Activated CD8-positive, alpha-beta memory T cell treated with anti-CD3 and anti-CD28 coated beads, Interleukin-2, amount 10 ng/mL, durations not matched to agents 7 days and 5 days (primary cell): ENCODE data around the gene CRIP1. TPM values are rescaled to one million over a fixed set of nuclear protein-coding genes. Genes with fewer than 3 reads are reported as not detected.

ENCODE experiments used
- ATAC-seq: fragments of 150-1000 bp; cut with Tn5 transposase; one replicate; pipeline ENCODE4 v1.10.0; 2021; ENCODE audit warnings: moderate library complexity
- CTCF ChIA-PET: fragments of 350-600 bp; sonication (Branson Sonifier 250); formaldehyde crosslinking; loops from one replicate; lab custom pipeline; 2021; ENCODE audit warnings: antibody characterized with exemption; lab: Charles Lee
- DNase-seq: peaks from one replicate; pipeline ENCODE4 v3.0.0-alpha.2; 2020
- H3K27ac Mint-ChIP-seq: one replicate; pipeline ENCODE4 v1.8.0; 2021; ENCODE audit warnings: mild to moderate bottlenecking, mixed read lengths
- H3K27me3 Mint-ChIP-seq: one replicate; pipeline ENCODE4 v1.8.0; 2021; ENCODE audit warnings: mixed read lengths
- H3K36me3 Mint-ChIP-seq: one replicate; pipeline ENCODE4 v1.8.0; 2021; ENCODE audit warnings: mild to moderate bottlenecking, mixed read lengths
- H3K4me1 Mint-ChIP-seq: one replicate; pipeline ENCODE4 v1.8.0; 2021; ENCODE audit warnings: mixed read lengths
- H3K4me3 Mint-ChIP-seq: one replicate; pipeline ENCODE4 v1.8.0; 2021; ENCODE audit warnings: mild to moderate bottlenecking, moderate library complexity, mixed read lengths
- H3K9me3 Mint-ChIP-seq: one replicate; pipeline ENCODE4 v1.8.0; 2022; ENCODE audit warnings: low read depth, mixed read lengths
- total RNA-seq, 2 experiments: library from RNA; stranded (reverse); gene quantifications; one replicate each; pipeline ENCODE4 v1.2.3, GENCODE V29; 2021

The CRIP1 gene
- total RNA-seq, 2 experiments from 2014 or later, result 546 to 574 TPM

DNA sequence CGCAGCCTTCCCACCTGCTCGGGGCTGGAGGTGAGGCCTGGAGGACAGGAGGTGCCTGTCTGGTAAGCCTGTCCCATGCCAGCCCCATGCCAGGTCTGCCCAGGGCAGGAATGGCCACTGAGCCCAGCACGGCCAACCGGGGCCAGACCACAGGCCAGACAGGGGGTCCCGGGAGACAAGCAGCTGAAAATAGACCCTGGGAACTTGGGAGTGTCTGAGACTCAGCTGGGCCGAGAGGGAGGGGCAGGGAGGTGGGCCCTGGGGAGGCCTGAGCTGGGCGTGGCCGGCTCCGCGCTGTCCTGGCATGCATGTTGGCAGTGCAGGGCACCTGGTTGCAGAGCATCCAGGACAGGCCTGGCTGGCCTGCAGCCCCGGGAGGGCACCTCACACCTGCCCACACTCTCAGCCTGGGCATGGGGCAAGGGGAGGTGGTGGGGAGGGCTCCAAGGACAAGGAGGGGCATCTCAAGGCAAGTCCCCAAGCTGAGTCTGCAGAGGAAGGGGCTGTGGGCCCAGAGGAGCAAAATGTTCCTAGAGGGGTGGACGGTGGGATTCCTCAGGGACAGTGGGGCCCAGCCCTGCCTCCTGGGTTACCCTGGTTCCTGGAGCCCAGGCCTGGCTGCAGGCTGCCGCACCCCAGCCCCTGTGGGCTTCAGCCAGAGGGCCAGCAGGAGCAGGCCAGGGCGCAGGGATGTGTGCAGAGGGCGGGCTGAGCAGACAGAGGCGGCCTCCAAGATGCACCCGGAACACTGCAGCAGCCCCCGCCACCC lies 3.2 kb upstream of the CRIP1 start:
- Mint-ChIP-seq H3K4me3 (no peak overlapping the region), H3K4me1 (peaks cover 30% of the 10 kb centered on the region), H3K27me3 (peaks cover 12% of the 10 kb centered on the region), H3K9me3 (no peaks in the 10 kb centered on the region), H3K36me3 (no peaks in the 10 kb centered on the region), H3K27ac (no peak overlapping the region)
- CTCF ChIA-PET, result interaction anchor here (1.5 to 3.4 kb wide), 3 partner anchors 7 to 113 kb away, joined by 4 to 150 read pairs (median 42); partner anchors contain the start of gene TEDC1
- ATAC-seq, result no peak
- DNase-seq, result no peak

DNA sequence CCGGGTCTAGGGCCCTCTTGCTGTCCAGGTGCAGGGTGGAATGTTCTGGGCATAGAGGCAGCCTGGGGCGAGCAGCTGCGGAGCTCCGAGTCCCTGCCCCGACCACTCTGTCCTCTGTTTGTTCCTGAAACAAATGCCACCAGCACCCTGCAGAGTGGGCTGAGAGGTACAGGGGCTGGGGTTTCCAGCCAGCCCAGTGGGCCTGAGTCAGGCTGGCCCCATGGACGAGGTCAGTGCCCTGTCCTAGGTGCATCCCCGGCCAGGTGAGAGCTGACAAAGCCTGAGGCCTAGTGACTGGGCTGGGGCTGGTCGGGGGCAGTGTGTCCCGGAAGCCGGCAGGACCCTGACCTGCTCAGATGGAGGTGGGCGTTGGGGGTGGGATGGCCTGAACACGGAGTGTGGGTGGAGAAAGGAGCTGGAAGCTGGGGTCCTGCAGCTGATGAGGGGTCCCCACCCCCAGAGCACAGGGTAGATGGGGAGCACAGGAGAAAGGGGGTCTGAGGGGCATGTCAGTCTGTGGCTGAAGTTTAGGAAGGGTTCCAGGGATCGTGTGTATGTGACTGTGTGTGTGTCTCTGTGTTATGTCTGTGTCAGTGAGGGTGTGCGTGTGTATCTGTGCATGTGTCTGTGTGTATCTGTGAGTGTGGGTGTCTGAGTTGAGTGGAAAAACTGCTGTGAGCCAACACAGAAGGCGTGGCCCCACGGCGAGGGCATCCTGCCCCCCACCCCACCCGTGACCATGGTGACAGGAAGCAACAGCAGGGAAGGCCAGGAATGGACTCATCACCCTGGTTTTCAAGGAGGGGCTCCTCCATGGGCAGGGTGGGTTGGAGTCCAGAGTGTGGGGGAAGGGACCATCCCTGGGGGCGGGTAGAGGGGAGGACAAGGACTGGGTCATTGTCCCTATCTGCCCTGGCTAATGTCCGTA lies 2.4 kb upstream of the CRIP1 start:
- Mint-ChIP-seq H3K4me3 (peak overlapping the region; percentile 3), H3K4me1 (peaks cover 34% of the 10 kb centered on the region), H3K27me3 (peaks cover 10% of the 10 kb centered on the region), H3K27ac (peak overlapping the region; percentile 20), H3K36me3 (no peaks in the 10 kb centered on the region), H3K9me3 (no peaks in the 10 kb centered on the region)
- peak; percentile 50 for DNase-seq
- CTCF ChIA-PET, result interaction anchor here (1.5 to 1.6 kb wide), 2 partner anchors 113 to 133 kb away, joined by 4 read pairs; no protein-coding TSS in a partner anchor
- no peak for ATAC-seq

DNA sequence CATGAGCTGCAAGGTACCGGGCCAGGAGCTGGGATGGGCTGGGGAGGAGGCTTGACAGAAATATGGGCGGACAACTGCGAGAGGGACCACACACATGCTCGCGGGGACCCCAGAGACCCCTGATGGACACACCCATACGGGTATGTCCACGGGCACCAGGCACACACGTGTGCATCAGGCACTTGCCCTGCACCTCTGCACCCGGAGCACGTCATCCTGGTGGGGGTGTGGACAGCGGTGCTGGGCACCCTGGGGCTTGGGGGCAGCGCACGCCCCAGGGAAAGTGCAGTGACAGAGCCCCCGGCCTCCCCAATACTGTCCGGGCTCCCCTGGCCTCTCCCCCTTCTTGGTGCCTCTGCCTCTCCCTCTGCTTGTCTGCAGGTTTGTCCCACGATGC lies 1.7 kb upstream of the CRIP1 start:
- Mint-ChIP-seq H3K9me3 (no peaks in the 10 kb centered on the region), H3K4me3 (no peak overlapping the region), H3K27ac (peak overlapping the region; percentile 20), H3K36me3 (peaks cover 2% of the 10 kb centered on the region), H3K27me3 (peaks cover 3% of the 10 kb centered on the region), H3K4me1 (peaks cover 38% of the 10 kb centered on the region)
- ATAC-seq (no peak), DNase-seq (no peak)
- CTCF ChIA-PET, result interaction anchor here (1.6 to 2.2 kb wide), 2 partner anchors 43 to 133 kb away, joined by 4 to 8 read pairs; no protein-coding TSS in a partner anchor

DNA sequence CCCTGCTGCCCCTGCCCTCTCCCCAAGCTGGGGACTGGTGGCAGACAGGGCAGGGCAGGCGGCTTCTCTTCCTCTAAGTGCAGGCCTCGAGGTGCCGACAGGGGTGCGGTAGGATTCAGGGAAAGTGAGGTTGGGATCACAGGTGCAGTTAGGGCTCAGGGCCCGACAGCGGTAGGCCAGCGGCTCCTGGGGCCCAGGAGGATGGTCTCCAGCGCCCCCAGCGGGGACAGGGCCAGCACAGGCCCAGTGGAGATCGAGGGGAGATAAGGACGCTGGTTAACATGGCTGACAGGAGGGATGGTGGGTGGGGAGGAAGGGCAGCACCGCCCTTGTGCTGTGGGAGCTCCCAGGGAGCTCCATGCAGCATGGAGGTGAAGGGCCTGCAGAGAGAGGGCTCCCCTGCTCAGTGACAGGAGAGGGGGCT lies 935 bp upstream of the CRIP1 start:
- no peaks in the 10 kb centered on the region for H3K9me3 Mint-ChIP-seq
- DNase-seq, result peak; percentile 64
- peaks cover 2% of the 10 kb centered on the region for H3K36me3 Mint-ChIP-seq
- no peak overlapping the region for H3K4me3 Mint-ChIP-seq
- H3K27me3 Mint-ChIP-seq, result no peaks in the 10 kb centered on the region
- no peak for ATAC-seq
- H3K27ac Mint-ChIP-seq, result peak overlapping the region; percentile 73
- peaks cover 38% of the 10 kb centered on the region for H3K4me1 Mint-ChIP-seq
- CTCF ChIA-PET, result interaction anchor here (1.5 to 2.2 kb wide), 3 partner anchors 38 to 134 kb away, joined by 3 to 8 read pairs (median 4); no protein-coding TSS in a partner anchor

DNA sequence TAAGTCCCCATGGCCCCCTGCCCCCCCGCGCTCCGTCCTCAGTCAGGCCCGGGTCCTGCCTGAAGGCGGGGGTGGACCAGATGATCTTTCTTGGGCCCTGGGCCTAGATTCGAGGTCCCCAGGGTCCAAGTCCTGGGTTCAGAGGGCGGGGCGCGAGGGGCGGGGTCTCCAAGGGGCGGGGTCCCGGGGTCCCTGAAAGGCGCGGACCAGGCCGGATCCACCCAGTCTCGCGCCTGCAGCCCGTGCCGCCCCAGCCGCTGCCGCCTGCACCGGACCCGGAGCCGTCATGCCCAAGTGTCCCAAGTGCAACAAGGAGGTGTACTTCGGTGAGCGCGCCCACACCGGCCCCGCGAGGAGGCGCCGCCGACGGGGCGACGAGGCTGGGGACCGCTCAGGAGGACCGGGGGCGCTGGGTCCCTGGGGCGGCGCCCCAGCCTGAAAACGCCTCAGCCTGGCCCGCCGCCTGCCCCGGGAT lies 325 bp downstream of the CRIP1 start:
- peak overlapping the region; percentile 91 for H3K27ac Mint-ChIP-seq
- H3K9me3 Mint-ChIP-seq, result no peaks in the 10 kb centered on the region
- ATAC-seq (no peak), DNase-seq (peak; percentile 82)
- H3K4me3 Mint-ChIP-seq, result peak overlapping the region; percentile 92
- no peaks in the 10 kb centered on the region for H3K27me3 Mint-ChIP-seq
- H3K36me3 Mint-ChIP-seq, result peaks cover 2% of the 10 kb centered on the region
- CTCF ChIA-PET, result interaction anchor here (1.5 to 2.2 kb wide), 2 partner anchors 39 to 41 kb away, joined by 3 to 8 read pairs; no protein-coding TSS in a partner anchor
- H3K4me1 Mint-ChIP-seq, result peaks cover 32% of the 10 kb centered on the region

DNA sequence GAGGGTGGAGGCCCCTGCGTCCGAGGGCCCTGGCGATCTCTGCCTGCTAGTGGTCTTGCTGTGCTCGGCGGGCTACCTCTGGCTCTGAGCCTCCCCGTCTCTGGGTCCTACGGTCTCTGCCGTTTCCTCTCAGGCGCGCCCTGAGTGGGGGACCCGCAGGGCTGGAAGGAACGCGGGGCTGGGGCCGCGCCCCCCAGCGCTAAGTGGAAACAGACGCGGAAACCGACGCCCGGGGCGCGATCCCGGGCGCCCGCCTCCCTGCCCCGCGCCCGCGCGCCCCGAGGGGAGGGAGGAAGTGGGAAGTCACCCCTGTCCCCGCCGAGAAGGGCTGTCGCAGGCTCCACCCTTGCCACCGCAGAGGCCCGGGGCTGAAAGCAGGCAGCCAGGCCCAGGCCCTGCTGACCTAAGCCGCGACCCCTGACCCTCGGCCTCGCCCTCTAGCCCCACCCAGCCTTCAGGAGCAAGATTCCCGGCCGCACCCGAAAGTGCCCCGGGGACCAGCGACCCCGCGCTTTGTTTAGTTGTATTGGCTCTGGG lies 831 bp downstream of the CRIP1 start:
- Mint-ChIP-seq H3K4me1 (peaks cover 28% of the 10 kb centered on the region), H3K27ac (peak overlapping the region; percentile 91), H3K36me3 (peaks cover 2% of the 10 kb centered on the region), H3K4me3 (peak overlapping the region; percentile 92), H3K27me3 (no peaks in the 10 kb centered on the region), H3K9me3 (no peaks in the 10 kb centered on the region)
- ATAC-seq, result peak; percentile 3
- DNase-seq, result peak; percentile 85
- CTCF ChIA-PET, result interaction anchor here (1.0 to 5.1 kb wide), 3 partner anchors 41 to 114 kb away, joined by 4 to 111 read pairs (median 8); no protein-coding TSS in a partner anchor

DNA sequence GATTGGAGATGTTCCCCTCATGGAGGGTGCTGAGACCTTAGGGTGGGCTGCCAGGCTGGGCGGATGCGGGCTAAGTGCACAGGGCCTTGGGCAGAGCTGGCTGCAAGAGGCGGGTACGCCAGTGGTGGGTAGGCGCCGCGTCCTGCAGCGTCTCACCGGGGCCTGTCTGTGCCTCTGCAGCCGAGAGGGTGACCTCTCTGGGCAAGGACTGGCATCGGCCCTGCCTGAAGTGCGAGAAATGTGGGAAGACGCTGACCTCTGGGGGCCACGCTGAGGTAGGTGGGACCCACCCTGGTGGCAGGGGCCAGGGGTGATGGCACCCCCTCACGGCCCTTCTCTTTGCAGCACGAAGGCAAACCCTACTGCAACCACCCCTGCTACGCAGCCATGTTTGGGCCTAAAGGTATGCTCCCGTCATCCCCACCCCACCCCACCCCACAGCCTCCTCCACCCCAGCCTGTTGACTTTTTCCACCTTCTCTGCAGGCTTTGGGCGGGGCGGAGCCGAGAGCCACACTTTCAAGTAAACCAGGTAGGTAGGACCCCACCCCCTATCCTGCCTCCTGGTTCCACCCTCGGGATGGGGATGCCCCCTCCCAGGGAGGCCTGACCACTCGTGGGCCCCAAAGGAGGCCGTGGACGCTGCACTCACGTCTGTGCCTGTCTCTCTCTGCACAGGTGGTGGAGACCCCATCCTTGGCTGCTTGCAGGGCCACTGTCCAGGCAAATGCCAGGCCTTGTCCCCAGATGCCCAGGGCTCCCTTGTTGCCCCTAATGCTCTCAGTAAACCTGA lies 1.5 kb downstream of the CRIP1 start:
- DNase-seq (peak; percentile 70), ATAC-seq (no peak)
- Mint-ChIP-seq H3K4me1 (peaks cover 27% of the 10 kb centered on the region), H3K27ac (peak overlapping the region; percentile 91), H3K4me3 (peak overlapping the region; percentile 92), H3K9me3 (no peaks in the 10 kb centered on the region), H3K36me3 (peaks cover 2% of the 10 kb centered on the region), H3K27me3 (no peaks in the 10 kb centered on the region)
- CTCF ChIA-PET, result interaction anchor here (1.0 to 5.1 kb wide), 5 partner anchors 7 to 173 kb away, joined by 4 to 150 read pairs (median 40); partner anchors contain the start of gene PACS2

DNA sequence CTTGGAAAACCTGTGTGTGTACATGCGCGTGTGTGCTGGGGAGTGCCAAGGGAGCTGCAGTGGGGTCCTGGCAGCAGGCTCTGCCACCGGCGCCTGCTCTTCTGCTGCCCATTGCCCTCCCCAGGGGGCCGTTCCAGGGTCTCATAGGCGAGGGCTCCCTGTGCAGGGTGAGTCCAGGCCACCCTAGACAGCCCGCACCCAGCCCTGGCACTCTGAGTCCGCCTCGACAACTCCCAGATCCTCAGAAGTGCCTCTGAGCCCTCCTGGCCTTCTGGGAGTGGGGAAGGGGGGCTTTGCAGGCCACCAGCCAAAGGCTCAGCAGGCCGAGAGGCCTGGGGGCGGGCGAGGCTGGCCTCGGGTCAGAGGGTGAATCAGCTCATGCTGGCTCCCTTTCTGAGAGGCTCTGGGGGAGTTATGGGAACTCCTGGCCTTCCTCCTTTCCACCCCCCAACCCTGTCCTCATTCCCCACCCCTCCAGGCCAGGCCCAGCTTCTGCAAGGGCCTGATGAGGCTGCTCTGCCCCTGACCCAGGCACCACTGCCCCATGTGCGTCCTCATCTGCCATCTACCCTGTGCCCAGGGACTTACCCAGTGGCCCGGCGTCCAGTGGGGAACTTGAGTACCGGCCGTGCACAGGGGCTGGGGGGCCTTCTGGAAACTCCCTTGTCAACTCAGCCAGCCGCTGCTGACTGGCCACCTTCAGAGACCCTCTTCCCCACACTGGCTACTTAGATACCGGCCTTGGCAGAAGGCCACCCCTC lies 2.3 kb downstream of the CRIP1 start:
- DNase-seq, result no peak
- Mint-ChIP-seq H3K27me3 (no peaks in the 10 kb centered on the region), H3K4me3 (peak overlapping the region; percentile 92), H3K36me3 (peaks cover 2% of the 10 kb centered on the region), H3K9me3 (no peaks in the 10 kb centered on the region), H3K27ac (peak overlapping the region; percentile 91), H3K4me1 (peaks cover 27% of the 10 kb centered on the region)
- ATAC-seq, result no peak
- CTCF ChIA-PET, result interaction anchor here (0.9 to 5.1 kb wide), 17 partner anchors 7 to 399 kb away, joined by 3 to 150 read pairs (median 6); partner anchors contain the start of gene PACS2

DNA sequence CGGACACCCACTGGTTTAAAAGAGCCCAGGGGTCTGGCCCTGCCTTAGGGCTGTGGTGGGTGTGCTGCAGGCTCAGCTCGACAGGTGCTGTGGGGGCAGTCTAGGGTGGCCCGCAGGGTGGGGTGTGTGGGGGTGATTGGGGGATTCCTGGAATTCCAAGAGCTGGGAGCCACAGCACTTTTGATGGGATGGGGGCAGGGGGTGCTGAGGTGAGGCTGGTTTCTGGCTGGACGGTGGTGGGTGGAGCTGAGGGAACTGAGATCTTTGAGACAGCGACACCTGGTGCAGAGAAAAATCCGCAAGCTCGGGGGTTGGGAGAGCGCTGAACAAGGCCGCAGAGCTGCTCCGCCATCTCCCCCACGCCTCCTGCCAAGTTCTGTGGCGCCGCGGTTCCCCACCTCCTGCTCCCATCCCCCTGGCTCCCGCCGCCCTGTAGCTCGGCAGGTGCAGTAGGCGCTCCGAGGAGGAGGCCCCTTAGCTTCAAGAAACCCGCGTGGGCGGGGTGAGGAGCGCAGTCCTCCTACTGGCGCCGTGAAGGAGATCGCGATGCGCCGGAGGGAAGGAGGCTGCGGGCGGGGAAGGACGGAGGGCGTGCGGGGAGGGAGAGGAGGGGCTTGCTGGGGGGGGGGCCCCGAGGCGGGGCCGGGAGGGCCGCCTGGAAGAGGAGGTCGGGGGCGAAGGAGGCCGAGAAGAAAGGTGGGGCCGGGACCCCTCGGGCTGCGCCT lies 3.0 kb downstream of the CRIP1 start:
- H3K9me3 Mint-ChIP-seq, result no peaks in the 10 kb centered on the region
- no peaks in the 10 kb centered on the region for H3K27me3 Mint-ChIP-seq
- peaks cover 23% of the 10 kb centered on the region for H3K4me1 Mint-ChIP-seq
- peak overlapping the region; percentile 85 for H3K27ac Mint-ChIP-seq
- CTCF ChIA-PET, result interaction anchor here (0.9 to 5.1 kb wide), 23 partner anchors 8 to 1928 kb away, joined by 3 to 150 read pairs (median 4); partner anchors contain the start of gene PACS2
- peaks cover 2% of the 10 kb centered on the region for H3K36me3 Mint-ChIP-seq
- ATAC-seq, result peak; percentile 5
- DNase-seq, result peak; percentile 94
- peak overlapping the region; percentile 92 for H3K4me3 Mint-ChIP-seq

DNA sequence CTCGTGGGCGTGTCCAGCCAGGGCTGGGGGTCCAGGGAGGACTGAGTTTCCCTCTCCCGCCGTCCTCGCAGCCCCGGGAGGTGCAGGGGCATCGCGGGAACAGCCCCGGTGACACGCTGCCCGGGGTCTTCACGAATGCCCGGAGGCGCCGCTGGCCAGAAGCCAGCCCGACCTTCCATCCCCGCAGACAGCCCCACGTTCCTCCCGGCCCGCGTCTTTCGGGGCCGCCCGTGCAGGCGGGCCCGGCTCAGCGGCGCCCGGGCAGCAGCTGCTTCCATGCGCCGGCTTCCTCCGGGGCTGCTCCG lies 3.5 kb downstream of the CRIP1 start:
- CTCF ChIA-PET, result interaction anchor here (0.9 to 5.1 kb wide), 23 partner anchors 9 to 1929 kb away, joined by 3 to 150 read pairs (median 4); partner anchors contain the start of gene PACS2
- H3K9me3 Mint-ChIP-seq, result no peaks in the 10 kb centered on the region
- H3K4me3 Mint-ChIP-seq, result peak overlapping the region; percentile 92
- no peaks in the 10 kb centered on the region for H3K27me3 Mint-ChIP-seq
- ATAC-seq, result peak; percentile 1
- H3K36me3 Mint-ChIP-seq, result peaks cover 2% of the 10 kb centered on the region
- peaks cover 23% of the 10 kb centered on the region for H3K4me1 Mint-ChIP-seq
- no peak for DNase-seq
- H3K27ac Mint-ChIP-seq, result peak overlapping the region; percentile 85
